GM10266 (cell line): ENCODE measurements around the gene GABRD.
"Not testable (repeated sequence)": the region's sequence is repeated elsewhere in the genome, so short reads cannot be mapped to it uniquely, and the experiment has no call there.

Experiments used
- DNase-seq: peaks from one replicate; pipeline ENCODE4 v3.0.0; 2012; ENCODE audit errors: extremely low spot score
- TF ChIP-seq, protein P1 (sequence below): IDR thresholded peaks from 2 replicates; pipeline ENCODE4 v1.5.1; 2012; ENCODE audit warnings: mild to moderate bottlenecking, low read depth; ENCODE audit not compliant: control insufficient read depth, insufficient read depth; ENCODE audit errors: missing control alignments

The GABRD gene

DNA sequence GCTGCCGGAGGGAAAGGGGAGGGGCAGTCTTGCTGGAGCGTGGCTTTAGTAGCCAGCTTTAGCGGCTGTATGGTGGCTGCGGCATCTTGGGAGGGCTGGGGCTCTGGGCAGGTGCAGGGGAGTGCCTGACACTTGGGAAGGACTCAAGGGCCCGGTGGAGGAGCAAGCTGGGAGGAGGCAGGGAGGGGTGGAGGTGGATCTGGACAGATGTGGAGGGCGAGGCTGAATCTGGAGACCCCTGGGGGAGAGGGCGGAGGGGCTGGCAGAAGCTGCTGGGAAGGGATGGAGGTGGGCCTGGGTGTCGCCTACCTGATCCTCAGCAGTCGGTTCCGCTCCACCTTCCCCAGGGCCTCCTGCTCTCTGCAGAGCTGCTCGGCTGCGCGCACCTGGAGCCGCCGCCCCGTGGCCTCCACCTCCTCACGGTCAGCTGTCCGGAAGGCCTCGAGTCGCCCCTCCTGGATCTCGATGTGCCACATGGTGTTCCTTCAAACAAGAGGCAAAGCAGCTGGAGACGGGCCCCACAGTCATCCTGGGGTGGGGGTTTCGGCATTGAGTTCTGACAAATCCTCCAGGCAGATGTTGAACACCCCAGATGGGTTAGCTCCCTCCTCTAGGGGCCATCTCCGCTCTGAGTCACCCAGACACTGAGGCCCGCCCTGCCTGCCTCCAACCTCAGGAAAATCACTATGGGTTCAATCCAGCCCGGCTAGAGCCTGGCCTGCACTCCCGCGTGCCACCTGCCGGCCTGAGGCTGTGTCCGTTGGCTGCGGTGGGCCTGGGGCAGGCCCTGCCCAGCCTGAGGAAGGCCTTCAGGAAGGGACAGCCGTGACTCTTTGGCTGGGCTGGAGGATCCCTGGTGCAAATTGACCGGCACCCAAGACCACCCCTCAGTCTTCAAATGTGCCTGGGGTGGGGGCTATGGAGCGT lies 45.2 kb upstream of the GABRD start:
- DNase-seq: no peak
- TF ChIP-seq, protein P1, sequence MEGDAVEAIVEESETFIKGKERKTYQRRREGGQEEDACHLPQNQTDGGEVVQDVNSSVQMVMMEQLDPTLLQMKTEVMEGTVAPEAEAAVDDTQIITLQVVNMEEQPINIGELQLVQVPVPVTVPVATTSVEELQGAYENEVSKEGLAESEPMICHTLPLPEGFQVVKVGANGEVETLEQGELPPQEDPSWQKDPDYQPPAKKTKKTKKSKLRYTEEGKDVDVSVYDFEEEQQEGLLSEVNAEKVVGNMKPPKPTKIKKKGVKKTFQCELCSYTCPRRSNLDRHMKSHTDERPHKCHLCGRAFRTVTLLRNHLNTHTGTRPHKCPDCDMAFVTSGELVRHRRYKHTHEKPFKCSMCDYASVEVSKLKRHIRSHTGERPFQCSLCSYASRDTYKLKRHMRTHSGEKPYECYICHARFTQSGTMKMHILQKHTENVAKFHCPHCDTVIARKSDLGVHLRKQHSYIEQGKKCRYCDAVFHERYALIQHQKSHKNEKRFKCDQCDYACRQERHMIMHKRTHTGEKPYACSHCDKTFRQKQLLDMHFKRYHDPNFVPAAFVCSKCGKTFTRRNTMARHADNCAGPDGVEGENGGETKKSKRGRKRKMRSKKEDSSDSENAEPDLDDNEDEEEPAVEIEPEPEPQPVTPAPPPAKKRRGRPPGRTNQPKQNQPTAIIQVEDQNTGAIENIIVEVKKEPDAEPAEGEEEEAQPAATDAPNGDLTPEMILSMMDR: no peak

DNA sequence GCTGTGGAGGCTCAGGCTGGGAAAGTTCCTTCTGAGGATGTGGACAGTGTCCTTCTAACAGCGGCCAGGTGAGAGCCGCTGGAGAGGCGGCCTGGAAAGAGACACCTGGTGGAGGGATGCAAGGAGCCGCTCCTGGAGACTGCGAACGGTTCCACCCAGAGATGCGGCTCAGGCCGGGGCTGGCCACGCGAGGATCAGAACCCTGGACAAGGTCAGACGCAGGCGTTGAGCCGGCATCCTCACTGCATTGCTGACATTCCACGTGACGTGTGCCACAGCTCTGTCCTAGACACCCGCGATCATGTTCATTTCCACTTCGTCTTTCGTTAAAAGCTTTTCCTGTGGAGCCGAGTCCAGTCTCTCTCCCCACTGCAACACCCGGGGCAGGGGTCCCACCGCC lies 44.3 kb upstream of the GABRD start:
- TF ChIP-seq, protein P1: no peak
- DNase-seq: no peak

DNA sequence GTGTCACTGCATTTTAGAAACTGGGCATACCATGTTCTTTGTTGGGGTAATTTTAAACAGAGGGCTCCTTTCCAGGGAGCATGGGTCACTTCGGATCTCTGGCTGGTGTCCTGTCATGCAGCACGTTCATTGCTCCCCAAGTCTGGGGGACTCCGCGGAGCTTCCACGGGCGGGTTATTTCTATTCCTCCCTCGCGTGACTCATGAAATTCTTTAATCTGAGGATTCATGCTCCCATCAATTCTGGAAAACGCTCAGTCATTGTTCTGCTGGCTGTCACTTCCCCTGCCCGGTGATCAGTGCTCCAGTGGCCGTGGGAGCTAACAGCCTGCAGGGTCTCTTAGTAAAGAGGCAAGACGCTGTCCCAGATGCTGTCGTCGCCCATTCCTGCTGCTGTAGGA lies 43.6 kb upstream of the GABRD start:
- no peak for DNase-seq
- TF ChIP-seq, protein P1: no peak

DNA sequence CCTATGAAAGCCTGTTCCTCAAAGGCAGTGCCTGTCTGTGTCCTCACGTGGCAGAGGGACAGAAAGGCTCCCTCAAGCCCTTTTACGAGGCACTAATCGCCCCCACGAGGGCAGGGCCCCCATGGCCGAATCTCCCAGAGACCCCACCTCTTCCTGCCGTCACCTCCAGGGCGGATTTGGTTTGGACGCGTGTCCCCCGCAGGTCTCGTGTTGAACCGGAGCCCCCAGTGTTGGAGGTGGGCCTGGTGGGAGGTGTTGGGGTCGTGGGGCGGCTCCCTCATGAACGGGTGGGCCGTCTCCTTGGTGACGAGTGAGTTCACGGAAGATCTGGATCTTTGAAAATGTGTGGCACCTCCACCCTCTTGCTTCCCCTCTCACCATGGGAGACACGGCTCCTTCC lies 43.1 kb upstream of the GABRD start:
- no peak for DNase-seq
- TF ChIP-seq, protein P1: no peak

DNA sequence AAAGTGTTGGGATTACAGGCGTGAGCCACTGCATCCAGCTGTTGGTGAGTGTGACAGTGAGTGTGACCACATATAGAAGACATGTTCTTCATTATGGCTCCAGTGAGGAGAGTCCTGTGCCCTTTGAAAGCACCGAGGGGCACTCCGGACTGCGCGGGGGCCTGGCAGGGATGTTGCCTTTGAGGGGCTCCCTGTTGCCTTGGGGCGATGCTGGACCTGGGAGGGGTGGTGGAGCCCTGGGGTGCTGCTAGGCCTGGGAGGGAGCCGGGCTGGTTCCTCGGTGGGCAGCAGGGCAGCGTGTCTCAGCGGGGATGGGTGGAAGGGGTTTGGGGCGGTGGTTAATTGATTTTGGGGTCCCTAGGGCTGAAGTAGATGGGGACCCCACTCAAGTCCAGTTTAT lies 41.0 kb upstream of the GABRD start:
- TF ChIP-seq, protein P1: no peak
- DNase-seq: no peak

DNA sequence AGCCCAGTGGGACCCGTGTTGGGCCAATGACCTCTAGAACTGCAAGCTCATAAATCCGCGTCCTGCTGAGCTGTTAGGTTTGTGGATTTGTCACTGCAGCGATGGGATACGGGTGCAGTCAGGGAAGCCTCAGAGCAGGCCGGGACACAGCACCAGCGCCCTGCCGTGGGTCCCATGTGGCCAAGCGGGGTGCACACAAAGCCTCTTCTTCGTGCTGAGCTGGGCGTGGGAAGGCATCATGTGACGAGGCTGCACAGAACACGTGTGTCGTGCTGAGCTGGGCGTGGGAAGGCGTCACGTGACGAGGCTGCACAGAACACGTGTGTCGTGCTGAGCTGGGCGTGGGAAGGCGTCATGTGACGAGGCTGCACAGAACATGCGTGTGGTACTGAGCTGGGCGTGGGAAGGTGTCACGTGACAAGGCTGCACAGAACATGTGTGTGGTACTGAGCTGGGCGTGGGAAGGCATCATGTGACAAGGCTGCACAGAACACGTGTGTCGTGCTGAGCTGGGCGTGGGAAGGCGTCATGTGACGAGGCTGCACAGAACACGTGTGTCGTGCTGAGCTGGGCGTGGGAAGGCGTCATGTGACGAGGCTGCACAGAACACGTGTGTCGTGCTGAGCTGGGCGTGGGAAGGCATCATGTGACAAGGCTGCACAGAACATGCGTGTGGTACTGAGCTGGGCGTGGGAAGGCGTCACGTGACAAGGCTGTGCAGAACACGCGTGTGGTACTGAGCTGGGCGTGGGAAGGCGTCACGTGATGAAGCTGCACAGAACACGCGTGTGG lies 40.3 kb upstream of the GABRD start:
- not testable (repeated sequence) for DNase-seq

DNA sequence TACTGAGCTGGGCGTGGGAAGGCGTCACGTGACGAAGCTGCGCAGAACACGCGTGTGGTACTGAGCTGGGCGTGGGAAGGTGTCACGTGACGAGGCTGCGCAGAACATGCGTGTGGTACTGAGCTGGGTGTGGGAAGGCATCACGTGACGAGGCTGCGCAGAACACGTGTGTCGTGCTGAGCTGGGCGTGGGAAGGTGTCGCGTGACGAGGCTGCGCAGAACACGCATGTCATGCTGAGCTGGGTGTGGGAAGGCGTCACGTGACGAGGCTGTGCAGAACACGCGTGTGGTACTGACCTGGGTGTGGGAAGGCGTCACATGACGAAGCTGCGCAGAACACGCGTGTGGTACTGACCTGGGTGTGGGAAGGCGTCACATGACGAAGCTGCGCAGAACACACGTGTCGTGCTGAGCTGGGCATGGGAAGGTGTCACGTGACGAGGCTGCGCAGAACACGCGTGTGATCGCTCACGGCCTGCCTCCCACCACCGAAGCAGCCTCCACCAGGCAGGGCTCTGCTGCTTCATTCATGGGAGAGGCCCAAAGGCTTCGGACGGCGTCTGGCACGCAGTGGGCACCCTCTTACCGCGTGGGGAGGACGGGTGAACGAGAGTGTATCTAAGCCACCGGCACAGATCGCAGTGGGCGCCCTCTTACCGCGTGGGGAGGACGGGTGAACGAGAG lies 39.5 kb upstream of the GABRD start:
- DNase-seq: no peak
- TF ChIP-seq, protein P1: no peak
